Hepatocyte (in vitro differentiated cells): ENCODE measurements around the gene AUTS2. TPM values are rescaled to one million over a fixed set of nuclear protein-coding genes. Genes with fewer than 3 reads are reported as not detected.

Experiments used
- DNase-seq: peaks from one replicate; pipeline ENCODE4 v3.0.0-alpha.2; 2016; ENCODE audit warnings: low spot score
- H2AFZ ChIP-seq: fragments of 200-600 bp; sonication (generic); 2 replicates; pipeline ENCODE4 v1.6.0; 2016; ENCODE audit warnings: antibody characterized with exemption, mild to moderate bottlenecking
- H3K27ac ChIP-seq: fragments of 200-600 bp; sonication (generic); 2 replicates; pipeline ENCODE4 v1.5.1; 2016; ENCODE audit warnings: mild to moderate bottlenecking
- H3K27me3 ChIP-seq: fragments of 200-600 bp; sonication (generic); 2 replicates; pipeline ENCODE4 v1.6.1; 2016
- H3K36me3 ChIP-seq: fragments of 200-600 bp; sonication (generic); replicated peaks from 2 replicates; pipeline ENCODE4 v1.5.1; 2016; ENCODE audit warnings: low read depth; ENCODE audit not compliant: insufficient read depth
- H3K4me1 ChIP-seq: fragments of 200-600 bp; sonication (generic); 2 replicates; pipeline ENCODE4 v1.5.1; 2016; ENCODE audit warnings: mild to moderate bottlenecking, moderate library complexity; ENCODE audit not compliant: insufficient read depth
- H3K4me2 ChIP-seq: fragments of 200-600 bp; sonication (generic); 2 replicates; pipeline ENCODE4 v1.6.0; 2016
- H3K4me3 ChIP-seq: fragments of 200-600 bp; sonication (generic); 2 replicates; pipeline ENCODE4 v1.5.1; 2016; ENCODE audit warnings: mild to moderate bottlenecking
- H3K79me2 ChIP-seq: fragments of 200-600 bp; sonication (generic); 2 replicates; pipeline ENCODE4 v1.6.0; 2017; ENCODE audit warnings: mild to moderate bottlenecking
- H3K9me2 ChIP-seq: fragments of 200-600 bp; sonication (generic); replicated peaks from 2 replicates; pipeline ENCODE4 v1.6.0; 2017; ENCODE audit warnings: mild to moderate bottlenecking; ENCODE audit not compliant: insufficient read depth
- H3K9me3 ChIP-seq: fragments of 200-600 bp; sonication (generic); 2 replicates; pipeline ENCODE4 v1.5.1; 2016; ENCODE audit warnings: low read depth, mild to moderate bottlenecking
- H4K20me1 ChIP-seq: fragments of 200-600 bp; sonication (generic); 2 replicates; pipeline ENCODE4 v1.6.0; 2016; ENCODE audit warnings: mild to moderate bottlenecking; ENCODE audit not compliant: insufficient read depth, poor library complexity, severe bottlenecking
- CTCF ChIP-seq: fragments of 200-600 bp; sonication (generic); IDR thresholded peaks from 2 replicates; pipeline ENCODE4 v1.5.1; 2016; ENCODE audit warnings: antibody characterized with exemption, mild to moderate bottlenecking; ENCODE audit not compliant: poor library complexity
- EZH2 ChIP-seq: fragments of 200-600 bp; sonication (generic); IDR thresholded peaks from 2 replicates; pipeline ENCODE4 v1.6.1; 2016; ENCODE audit warnings: antibody characterized with exemption, mild to moderate bottlenecking, borderline replicate concordance
- EZH2phosphoT487 ChIP-seq: fragments of 200-600 bp; sonication (generic); IDR thresholded peaks from one replicate; pipeline ENCODE4 v1.6.1; 2018; ENCODE audit warnings: antibody characterized with exemption, mild to moderate bottlenecking, low read depth, moderate library complexity; ENCODE audit not compliant: unreplicated experiment, severe bottlenecking
- WGBS: methylation state at CpG from one replicate; pipeline ENCODE4 v1.1.6; 2016; ENCODE audit warnings: low lambda C conversion rate; ENCODE audit errors: missing lambda C conversion rate; 5-methylcytosine and 5-hydroxymethylcytosine counted together
- polyA plus RNA-seq: library from polyadenylated mRNA; unstranded; fragments of >200 nt; fragmentation: Nextera tagmentation; extraction: Ambion mirVana; gene quantifications from 2 replicates; pipeline ENCODE4 v1.2.1, GENCODE V29; 2016
- small RNA-seq: library from RNA; depleted of rRNA; stranded (forward); fragments of <200 nt; gene quantifications from one replicate; pipeline ENCODE3, GENCODE V24; 2014
- total RNA-seq: library from RNA; depleted of rRNA; stranded (reverse); fragments of >200 nt; gene quantifications from 2 replicates; pipeline ENCODE4 v1.2.3, GENCODE V29; 2014

AUTS2 gene
- total and polyA plus RNA-seq, 2 experiments from 2014 or later, result 34.4 to 40.9 TPM

DNA sequence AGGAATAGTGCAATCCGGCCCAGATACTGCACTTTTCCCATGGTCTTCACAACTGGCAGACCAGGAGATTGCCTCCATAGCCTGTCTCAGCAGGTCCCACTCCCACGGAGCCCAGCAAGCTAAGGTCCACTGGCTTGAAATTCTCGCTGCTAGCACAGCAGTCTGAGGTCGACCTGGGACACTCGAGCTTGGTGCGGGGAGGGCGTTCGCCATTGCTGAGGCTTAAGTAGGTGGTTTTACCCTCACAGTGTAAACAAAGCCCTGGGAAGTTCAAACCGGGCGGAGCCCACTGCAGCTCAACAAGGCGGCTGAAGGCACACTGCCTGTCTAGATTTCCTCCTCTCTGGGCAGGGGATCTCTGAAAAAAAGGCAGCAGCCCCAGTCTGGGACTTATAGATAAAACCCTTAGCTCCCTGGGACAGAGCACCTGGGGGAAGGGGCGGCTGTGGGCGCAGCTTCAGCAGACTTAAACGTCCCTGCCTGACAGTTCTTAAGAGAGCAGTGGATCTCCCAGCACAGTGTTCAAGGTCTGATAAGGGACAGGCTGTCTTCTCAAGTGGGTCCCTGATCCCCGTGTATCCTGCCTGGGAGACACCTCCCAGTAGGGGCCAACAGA lies 1240.1 kb downstream of the AUTS2 start:
- Histone ChIP-seq H3K27me3 (no peaks in the 10 kb centered on the region), H3K79me2 (no peaks in the 10 kb centered on the region), H4K20me1 (no peaks in the 10 kb centered on the region), H3K4me3 (no peak overlapping the region), H2AFZ (no peak overlapping the region), H3K36me3 (no peaks in the 10 kb centered on the region), H3K4me1 (no peaks in the 10 kb centered on the region), H3K9me3 (no peaks in the 10 kb centered on the region), H3K27ac (no peak overlapping the region), H3K4me2 (no peak overlapping the region), H3K9me2 (no peaks in the 10 kb centered on the region)
- 51% methylated on average over 15 of the region's 15 CpGs for WGBS
- TF ChIP-seq CTCF, result no peak
- TF ChIP-seq EZH2, result no peak
- TF ChIP-seq EZH2phosphoT487, result no peak
- peak; percentile 30 for DNase-seq

Small RNA genes lying within 50 kb of the gene (small RNA-seq; reads per million reads assigned to genes)
- gene AC073873.1, result not detected
